Measurements from ENCODE around the gene GM2A. TPM values are rescaled to one million over a fixed set of nuclear protein-coding genes. Genes with fewer than 3 reads are reported as not detected.

GM2A gene
- total and polyA plus RNA-seq, 2 experiments from 2014 or later: 14.9 to 27.6 TPM

GRCh38 chr5:151240924-151241635, 11.9 kb upstream of the GM2A start:
- TF ChIP-seq EZH2 (IDR thresholded peaks at IDR 0.05; ENCODE audit: borderline replicate concordance) (no peak), EZH2phosphoT487 (IDR thresholded peaks at IDR 0.05; ENCODE audit: low read depth, severe bottlenecking, unreplicated experiment) (no peak), CTCF (IDR thresholded peaks at IDR 0.05; ENCODE audit: poor library complexity) (no peak)
- Histone ChIP-seq H3K36me3 (replicated peaks; ENCODE audit: insufficient read depth, low read depth) (no peaks in the 10 kb centered on the region), H3K4me1 (ENCODE audit: insufficient read depth) (no peaks in the 10 kb centered on the region), H3K4me2 (no peak overlapping the region), H3K27me3 (no peaks in the 10 kb centered on the region), H3K9me2 (replicated peaks; ENCODE audit: insufficient read depth) (no peaks in the 10 kb centered on the region), H3K9me3 (ENCODE audit: low read depth) (no peaks in the 10 kb centered on the region), H2AFZ (no peak overlapping the region), H4K20me1 (ENCODE audit: insufficient read depth, poor library complexity, severe bottlenecking) (no peaks in the 10 kb centered on the region), H3K27ac (no peak overlapping the region), H3K4me3 (no peak overlapping the region), H3K79me2 (no peaks in the 10 kb centered on the region)
- DNase-seq (ENCODE audit: low spot score): no peak
- WGBS (ENCODE audit: low lambda C conversion rate, missing lambda C conversion rate): 87% methylated on average over 2 of the region's 2 CpGs

GRCh38 chr5:151243127-151243526, 9.9 kb upstream of the GM2A start:
- H3K36me3 ChIP-seq (replicated peaks; ENCODE audit: insufficient read depth, low read depth): no peaks in the 10 kb centered on the region
- H3K27ac ChIP-seq: no peak overlapping the region
- no peak for DNase-seq (ENCODE audit: low spot score)
- no peaks in the 10 kb centered on the region for H3K79me2 ChIP-seq
- H3K27me3 ChIP-seq: no peaks in the 10 kb centered on the region
- no peaks in the 10 kb centered on the region for H3K9me3 ChIP-seq (ENCODE audit: low read depth)
- no peak overlapping the region for H2AFZ ChIP-seq
- no peaks in the 10 kb centered on the region for H3K9me2 ChIP-seq (replicated peaks; ENCODE audit: insufficient read depth)
- WGBS (ENCODE audit: low lambda C conversion rate, missing lambda C conversion rate): 87% methylated on average over 4 of the region's 4 CpGs
- H3K4me3 ChIP-seq: no peak overlapping the region
- H3K4me1 ChIP-seq (ENCODE audit: insufficient read depth): no peaks in the 10 kb centered on the region
- no peaks in the 10 kb centered on the region for H4K20me1 ChIP-seq (ENCODE audit: insufficient read depth, poor library complexity, severe bottlenecking)
- no peak for TF ChIP-seq EZH2phosphoT487 (IDR thresholded peaks at IDR 0.05; ENCODE audit: low read depth, severe bottlenecking, unreplicated experiment)
- TF ChIP-seq EZH2 (IDR thresholded peaks at IDR 0.05; ENCODE audit: borderline replicate concordance): no peak
- no peak for TF ChIP-seq CTCF (IDR thresholded peaks at IDR 0.05; ENCODE audit: poor library complexity)
- H3K4me2 ChIP-seq: no peak overlapping the region

GRCh38 chr5:151243564-151243963, 9.4 kb upstream of the GM2A start:
- DNase-seq (ENCODE audit: low spot score): no peak
- no peaks in the 10 kb centered on the region for H3K36me3 ChIP-seq (replicated peaks; ENCODE audit: insufficient read depth, low read depth)
- WGBS (ENCODE audit: low lambda C conversion rate, missing lambda C conversion rate): 94% methylated on average over 4 of the region's 4 CpGs

More at GRCh38 chr5:151243564-151243963, 9.4 kb upstream of the GM2A start:
- Histone ChIP-seq H2AFZ (no peak overlapping the region), H3K9me3 (ENCODE audit: low read depth) (no peaks in the 10 kb centered on the region), H3K4me1 (ENCODE audit: insufficient read depth) (no peaks in the 10 kb centered on the region), H3K27ac (no peak overlapping the region), H3K4me2 (no peak overlapping the region), H3K9me2 (replicated peaks; ENCODE audit: insufficient read depth) (no peaks in the 10 kb centered on the region), H3K27me3 (no peaks in the 10 kb centered on the region), H3K4me3 (no peak overlapping the region), H4K20me1 (ENCODE audit: insufficient read depth, poor library complexity, severe bottlenecking) (no peaks in the 10 kb centered on the region), H3K79me2 (no peaks in the 10 kb centered on the region)
- TF ChIP-seq EZH2phosphoT487 (IDR thresholded peaks at IDR 0.05; ENCODE audit: low read depth, severe bottlenecking, unreplicated experiment) (no peak), EZH2 (IDR thresholded peaks at IDR 0.05; ENCODE audit: borderline replicate concordance) (no peak), CTCF (IDR thresholded peaks at IDR 0.05; ENCODE audit: poor library complexity) (no peak)
